Endothelial cell of umbilical vein (primary cell): ENCODE data around the gene CDH2. TPM values are rescaled to one million over a fixed set of nuclear protein-coding genes. Genes with fewer than 3 reads are reported as not detected.
A peak's percentile ranks its signal among the peaks of the same experiment; 100 is the strongest.

Experiments
- BruUV-seq: library from RNA; stranded (reverse); fragments of 400-500 nt; replicated peaks from 2 replicates; lab custom pipeline; 2021; lab: Mats Ljungman, UMichigan
- CTCF ChIA-PET: fragments of 300-600, 350-600 bp; sonication (Branson Sonifier 250); formaldehyde crosslinking; loops from one replicate; lab custom pipeline; 2021; ENCODE audit warnings: antibody characterized with exemption, inconsistent platforms; lab: Charles Lee
- POLR2A ChIA-PET: fragments of 300-600, 350-600 bp; sonication (Branson Sonifier 250); formaldehyde crosslinking; loops from one replicate; lab custom pipeline; 2021; ENCODE audit warnings: antibody characterized with exemption, inconsistent platforms; lab: Charles Lee
- DNase-seq: peaks from one replicate; pipeline ENCODE4 v3.0.0-alpha.2; 2011; ENCODE audit warnings: low read depth, low spot score
- FAIRE-seq: peaks from 2 replicates; lab custom pipeline; 2011; peaks lifted over from hg19 to GRCh38; lab: Jason Lieb, UNC
- H2AFZ ChIP-seq: 2 replicates; pipeline ENCODE4 v1.6.0; 2012; ENCODE audit warnings: low read depth, low read length, control low read depth, inconsistent platforms
- H3K27ac ChIP-seq: 2 replicates; pipeline ENCODE4 v1.5.1; 2011; ENCODE audit warnings: low read depth, mild to moderate bottlenecking, control low read depth, low read length, moderate library complexity; ENCODE audit not compliant: insufficient read depth
- H3K27me3 ChIP-seq, 2 experiments: 2 replicates each; pipeline versions ENCODE4 v1.6.0 to v1.6.1; 2011; ENCODE audit warnings: low read length in 2 of 2, mixed read lengths in 1 of 2; ENCODE audit not compliant: control insufficient read depth in 2 of 2, insufficient read depth in 2 of 2
- H3K36me3 ChIP-seq, 2 experiments: 2 replicates in 1 of 2; 3 replicates in 1 of 2; pipeline ENCODE4 v1.5.1; 2011; ENCODE audit warnings: low read length in 2 of 2, mild to moderate bottlenecking in 1 of 2, moderate library complexity in 1 of 2; ENCODE audit not compliant: control insufficient read depth in 2 of 2, insufficient read depth in 2 of 2; ENCODE audit errors: extremely low read depth in 1 of 2
- H3K4me1 ChIP-seq: 3 replicates; pipeline ENCODE4 v1.5.1; 2011; ENCODE audit warnings: mild to moderate bottlenecking, low read length; ENCODE audit not compliant: control insufficient read depth, insufficient read depth; ENCODE audit errors: extremely low read depth
- H3K4me2 ChIP-seq: 2 replicates; pipeline ENCODE4 v1.6.1; 2011; ENCODE audit warnings: low read length, control low read depth, mixed read lengths; ENCODE audit not compliant: insufficient read depth
- H3K4me3 ChIP-seq, 3 experiments: fragments of 200-600 bp in 1 of 3; sonication (generic), shearing (Covaris generic) in 1 of 3; replicated peaks in 1 of 3; 2 replicates each; pipeline ENCODE4 v1.5.1; 2011 to 2016; ENCODE audit warnings: control low read depth in 3 of 3, low read length in 3 of 3, mild to moderate bottlenecking in 2 of 3, inconsistent platforms in 1 of 3, low read depth in 1 of 3, moderate library complexity in 1 of 3; ENCODE audit not compliant: insufficient read depth in 1 of 3
- H3K79me2 ChIP-seq: 2 replicates; pipeline ENCODE4 v1.6.0; 2012; ENCODE audit warnings: low read length, inconsistent platforms; ENCODE audit not compliant: control insufficient read depth, insufficient read depth
- H3K9ac ChIP-seq: replicated peaks from 2 replicates; pipeline ENCODE3; 2011; ENCODE audit warnings: low read length, control low read depth; ENCODE audit not compliant: insufficient read depth; ENCODE audit errors: extremely low read depth
- H3K9me1 ChIP-seq: replicated peaks from 3 replicates; pipeline ENCODE4 v1.6.0; 2011; ENCODE audit warnings: mild to moderate bottlenecking, low read length; ENCODE audit not compliant: control insufficient read depth, insufficient read depth; ENCODE audit errors: extremely low read depth
- H3K9me3 ChIP-seq: replicated peaks from 2 replicates; pipeline ENCODE4 v1.5.1; 2012; ENCODE audit warnings: low read length, inconsistent platforms; ENCODE audit not compliant: control insufficient read depth, insufficient read depth
- H4K20me1 ChIP-seq: replicated peaks from 2 replicates; pipeline ENCODE3; 2011; ENCODE audit warnings: mild to moderate bottlenecking, low read length; ENCODE audit not compliant: control insufficient read depth, insufficient read depth; ENCODE audit errors: extremely low read depth
- EZH2 ChIP-seq: IDR thresholded peaks from 2 replicates; pipeline ENCODE4 v1.6.1; 2012; ENCODE audit warnings: borderline replicate concordance, low read depth, mild to moderate bottlenecking, moderate library complexity, low read length, inconsistent platforms; ENCODE audit not compliant: severe bottlenecking
- FOS ChIP-seq: IDR thresholded peaks from 2 replicates; pipeline ENCODE4 v1.6.1; 2011; ENCODE audit warnings: mild to moderate bottlenecking, low read length, moderate library complexity, borderline replicate concordance; ENCODE audit not compliant: insufficient read depth
- GATA2 ChIP-seq: IDR thresholded peaks from 2 replicates; pipeline ENCODE4 v1.7.0; 2011; ENCODE audit warnings: low read depth, mild to moderate bottlenecking, moderate library complexity, mixed read lengths, low read length; ENCODE audit not compliant: insufficient read length, insufficient read depth
- JUN ChIP-seq: IDR thresholded peaks from 2 replicates; pipeline ENCODE4 v1.6.1; 2011; ENCODE audit warnings: borderline replicate concordance, low read depth; ENCODE audit not compliant: insufficient read length, insufficient read depth
- POLR2A ChIP-seq: IDR thresholded peaks from 2 replicates; pipeline ENCODE4 v1.6.1; 2012; ENCODE audit warnings: low read depth, mild to moderate bottlenecking, control low read depth, low read length
- POLR2AphosphoS5 ChIP-seq: IDR thresholded peaks from 2 replicates; pipeline ENCODE4 v1.6.1; 2012; ENCODE audit warnings: low read depth, mild to moderate bottlenecking, control low read depth, low read length, moderate library complexity; ENCODE audit not compliant: insufficient read depth
- dilution Hi-C: fragments of 300-500 bp; cut with MboI; formaldehyde crosslinking; loops from one replicate; pipeline ENCODE4 v1.15.0; 2019; ENCODE audit warnings: low sequenced_read_pairs; ENCODE audit not compliant: extremely low pct_ligation_motif_present
- intact Hi-C: fragments of 100-400 bp; cut with micrococcal nuclease; formaldehyde crosslinking; loops from one replicate; pipeline ENCODE4 v1.10.0; 2022
- polyA plus RNA-seq, 4 experiments: library from polyadenylated mRNA; depleted of rRNA in 3 of 4; stranded (reverse) in 3 of 4; unstranded in 1 of 4; fragments of >200 nt; gene quantifications; 2 replicates each; pipeline versions ENCODE4 v1.2.1 to v1.2.3, GENCODE V29; 2011 to 2012; ENCODE audit warnings: missing spikeins in 1 of 4
- total RNA-seq: library from RNA; stranded (reverse); gene quantifications from 2 replicates; pipeline ENCODE4 v1.2.3, GENCODE V29; 2021

CDH2 gene
- total and polyA plus RNA-seq, 2 donors (not counting 3 experiments of a cell fraction or from before 2014, with no cell fraction given), result 37.6 to 59.5 TPM

DNA sequence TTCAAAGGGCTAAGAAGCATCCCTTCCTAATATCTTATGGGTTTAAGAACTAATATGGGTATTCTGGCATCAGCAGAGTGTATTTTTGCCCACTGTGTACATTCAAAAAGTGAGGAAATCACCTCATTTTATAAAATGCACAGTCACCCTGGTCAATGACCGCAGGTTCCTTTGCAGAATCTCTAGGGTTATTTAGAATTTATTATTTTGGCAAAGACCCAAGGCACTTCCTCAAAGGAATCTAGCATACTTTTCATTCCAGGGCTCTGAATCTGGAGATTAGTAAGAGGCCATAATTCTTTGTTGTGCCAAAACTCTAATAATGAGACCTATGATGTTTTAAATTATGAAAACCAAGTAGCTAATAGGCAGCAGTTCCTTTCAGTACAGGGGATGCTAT, 27.2 kb upstream of the CDH2 start:
- peak; percentile 82 for FAIRE-seq
- Histone ChIP-seq H3K36me3 (no peaks in the 10 kb centered on the region), H4K20me1 (no peaks in the 10 kb centered on the region), H3K9me1 (no peaks in the 10 kb centered on the region), H3K79me2 (no peaks in the 10 kb centered on the region), H3K4me3 (no peak overlapping the region), H3K4me2 (peak overlapping the region; percentile 45), H3K4me1 (peaks cover 16% of the 10 kb centered on the region), H3K9me3 (no peaks in the 10 kb centered on the region), H2AFZ (peak overlapping the region; percentile 70), H3K9ac (peak overlapping the region; percentile 55), H3K27ac (peak overlapping the region; percentile 93), H3K27me3 (no peaks in the 10 kb centered on the region)
- CTCF ChIA-PET, result no interaction called here
- intact Hi-C loops (loop anchor here (1.0 to 5.0 kb wide), 5 partner anchors 27 to 961 kb away; partner anchors contain the start of gene CDH2), dilution Hi-C loops (no loop called here)
- no TSS peak for BruUV-seq
- DNase-seq, result peak; percentile 83
- POLR2A ChIA-PET, result no interaction called here
- TF ChIP-seq POLR2AphosphoS5 (peak; percentile 50), JUN (peak; percentile 42), FOS (peak; percentile 77), GATA2 (no peak)

DNA sequence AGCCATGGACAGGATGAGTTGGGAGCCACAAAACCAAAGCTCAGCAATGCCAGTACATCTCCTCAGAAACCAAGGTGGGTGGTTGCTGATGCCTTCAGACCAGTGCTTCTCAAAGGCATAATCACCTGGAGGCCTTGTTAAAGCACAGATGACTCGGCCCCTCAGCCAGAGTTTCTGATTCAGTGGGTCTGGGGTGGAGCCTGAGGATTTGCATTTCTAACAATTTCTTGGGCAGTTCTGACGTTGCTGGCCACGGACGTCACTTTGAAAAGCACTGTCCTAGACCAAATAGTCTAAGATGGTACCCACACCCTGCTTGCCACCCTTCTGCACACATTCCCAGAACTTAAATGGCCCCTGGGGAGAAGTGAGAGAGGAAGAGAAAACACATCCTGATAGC, 24.1 kb upstream of the CDH2 start:
- ChIA-PET POLR2A (no interaction called here), CTCF (no interaction called here)
- intact Hi-C loops, result loop anchor here (5.0 kb wide), 1 partner anchor 354 kb away; no protein-coding TSS in a partner anchor
- Histone ChIP-seq H4K20me1 (no peaks in the 10 kb centered on the region), H2AFZ (peak overlapping the region; percentile 7), H3K4me1 (peaks cover 16% of the 10 kb centered on the region), H3K4me2 (no peak overlapping the region), H3K36me3 (no peaks in the 10 kb centered on the region), H3K9ac (no peak overlapping the region), H3K4me3 (no peak overlapping the region), H3K27me3 (no peaks in the 10 kb centered on the region), H3K9me3 (no peaks in the 10 kb centered on the region), H3K79me2 (no peaks in the 10 kb centered on the region), H3K9me1 (no peaks in the 10 kb centered on the region), H3K27ac (no peak overlapping the region)
- no peak for DNase-seq
- BruUV-seq, result no TSS peak
- no peak for FAIRE-seq
- no peak for TF ChIP-seq EZH2
- no peak for TF ChIP-seq POLR2A
- dilution Hi-C loops, result no loop called here
